ENCODE results near the gene ADAMTSL3.

ADAMTSL3 gene

GRCh38 chr15:83688201-83688600, 34.3 kb downstream of the ADAMTSL3 start:
- TF ChIP-seq SIN3A (IDR thresholded peaks at IDR 0.05; ENCODE audit: borderline replicate concordance, insufficient read depth, low read length) = no peak
- TF ChIP-seq FOXP2 (optimal IDR thresholded peaks at IDR 0.05; ENCODE audit: borderline replicate concordance, extremely low read depth, extremely low read length, insufficient read depth) = no peak
- no peak for TF ChIP-seq TAF1 (IDR thresholded peaks at IDR 0.05; ENCODE audit: borderline replicate concordance, insufficient read depth, low read length)
- no peak for TF ChIP-seq REST (IDR thresholded peaks at IDR 0.05; ENCODE audit: insufficient read depth in 1 of 2, low read depth in 2 of 2, low read length in 2 of 2)
- no peak for TF ChIP-seq POLR2AphosphoS5 (IDR thresholded peaks at IDR 0.05; ENCODE audit: low read depth, low read length)

DNA sequence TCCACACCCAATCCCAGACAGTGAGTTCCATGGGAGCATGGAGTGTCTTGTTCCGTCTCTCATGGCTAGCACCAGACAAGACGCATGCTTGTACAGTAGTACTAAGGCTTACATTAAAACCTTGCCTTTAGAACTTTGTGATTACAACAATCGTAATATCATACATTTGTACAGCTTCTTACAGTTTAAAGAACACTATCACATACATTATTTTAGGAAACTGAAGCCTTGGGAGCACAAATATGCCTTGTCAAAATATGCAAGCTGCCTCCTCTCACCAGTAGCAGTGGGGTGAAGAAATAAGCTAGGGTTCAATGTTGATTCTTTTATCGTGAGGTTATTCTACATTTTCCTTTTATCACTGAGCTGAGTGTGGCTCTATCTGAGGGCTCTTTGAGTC, 36.8 kb downstream of the ADAMTSL3 start:
- TF ChIP-seq TAF1 (IDR thresholded peaks at IDR 0.05; ENCODE audit: borderline replicate concordance, insufficient read depth, low read length) (no peak), FOXP2 (optimal IDR thresholded peaks at IDR 0.05; ENCODE audit: borderline replicate concordance, extremely low read depth, extremely low read length, insufficient read depth) (no peak), POLR2AphosphoS5 (IDR thresholded peaks at IDR 0.05; ENCODE audit: low read depth, low read length) (no peak), SIN3A (IDR thresholded peaks at IDR 0.05; ENCODE audit: borderline replicate concordance, insufficient read depth, low read length) (no peak), REST (IDR thresholded peaks at IDR 0.05; ENCODE audit: insufficient read depth in 1 of 2, low read depth in 2 of 2, low read length in 2 of 2) (no peak)

DNA sequence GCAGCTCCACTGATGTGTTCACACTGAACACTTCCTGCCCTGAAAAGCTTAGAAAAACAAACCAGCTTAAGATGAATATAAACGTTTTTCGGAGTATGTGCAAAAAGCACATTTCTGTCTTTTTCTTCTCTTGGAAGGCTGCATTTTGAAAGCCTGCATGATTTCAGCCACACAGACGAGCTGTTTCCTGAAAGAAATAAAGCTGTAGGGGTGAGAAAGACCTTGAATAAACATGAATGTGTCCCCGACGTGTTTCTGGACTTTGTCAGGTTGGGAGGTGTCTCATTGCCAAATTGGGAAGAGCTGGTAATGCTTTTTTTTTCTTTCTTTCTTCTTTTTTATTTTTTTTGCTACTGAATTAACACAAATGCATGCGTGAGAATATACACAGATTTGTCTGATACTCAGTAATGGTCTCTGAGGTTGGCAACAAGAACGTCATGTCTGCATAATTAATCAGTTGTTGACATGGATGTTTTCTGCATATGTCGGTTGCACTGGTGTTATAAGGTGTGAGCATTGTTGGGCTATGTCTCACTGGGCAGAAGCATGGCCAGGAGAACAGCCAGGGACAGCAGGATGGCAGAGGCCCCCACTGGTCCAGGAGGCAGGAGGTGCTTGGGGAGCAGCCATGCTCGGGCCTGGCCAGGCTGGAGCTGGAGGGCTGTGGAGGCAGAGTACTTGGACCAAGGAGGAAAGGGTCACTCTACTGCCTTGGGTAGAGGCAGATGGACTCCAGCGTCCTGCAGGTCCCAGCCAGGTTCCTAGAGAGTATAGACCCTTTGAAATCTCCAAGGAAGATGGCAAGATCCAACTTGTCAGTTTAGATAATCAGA, 39.0 kb downstream of the ADAMTSL3 start:
- TF ChIP-seq POLR2AphosphoS5 (IDR thresholded peaks at IDR 0.05; ENCODE audit: low read depth, low read length) (no peak), REST (IDR thresholded peaks at IDR 0.05; ENCODE audit: insufficient read depth in 1 of 2, low read depth in 2 of 2, low read length in 2 of 2) (no peak), SIN3A (IDR thresholded peaks at IDR 0.05; ENCODE audit: borderline replicate concordance, insufficient read depth, low read length) (no peak), FOXP2 (optimal IDR thresholded peaks at IDR 0.05; ENCODE audit: borderline replicate concordance, extremely low read depth, extremely low read length, insufficient read depth) (no peak), TAF1 (IDR thresholded peaks at IDR 0.05; ENCODE audit: borderline replicate concordance, insufficient read depth, low read length) (no peak)

GRCh38 chr15:83694015-83694414, 40.1 kb downstream of the ADAMTSL3 start:
- TF ChIP-seq POLR2AphosphoS5 (IDR thresholded peaks at IDR 0.05; ENCODE audit: low read depth, low read length) = no peak
- TF ChIP-seq FOXP2 (optimal IDR thresholded peaks at IDR 0.05; ENCODE audit: borderline replicate concordance, extremely low read depth, extremely low read length, insufficient read depth) = no peak
- no peak for TF ChIP-seq SIN3A (IDR thresholded peaks at IDR 0.05; ENCODE audit: borderline replicate concordance, insufficient read depth, low read length)
- TF ChIP-seq TAF1 (IDR thresholded peaks at IDR 0.05; ENCODE audit: borderline replicate concordance, insufficient read depth, low read length) = no peak
- no peak for TF ChIP-seq REST (IDR thresholded peaks at IDR 0.05; ENCODE audit: insufficient read depth in 1 of 2, low read depth in 2 of 2, low read length in 2 of 2)

Data from PFSK-1 (cell line).